Fibroblast of the aortic adventitia (primary cell): Measurements from ENCODE around the gene UBXN6. TPM values are rescaled to one million over a fixed set of nuclear protein-coding genes. Genes with fewer than 3 reads are reported as not detected.
A peak's percentile ranks its signal among the peaks of the same experiment; 100 is the strongest.

Source experiments
- DNase-seq: peaks from one replicate; pipeline ENCODE4 v3.0.0-alpha.2; 2010; ENCODE audit warnings: low read depth
- H3K4me3 ChIP-seq: 2 replicates; pipeline ENCODE4 v1.5.1; 2011; ENCODE audit warnings: low read depth, mild to moderate bottlenecking, control low read depth, low read length, moderate library complexity
- total RNA-seq: library from RNA; depleted of rRNA; stranded (reverse); fragments of >200 nt; gene quantifications from 2 replicates; pipeline ENCODE4 v1.2.3, GENCODE V29; 2012; ENCODE audit warnings: low replicate concordance
- TF ChIP-seq, protein P1 (sequence below): IDR thresholded peaks from 2 replicates; pipeline ENCODE4 v1.5.1; 2011; ENCODE audit warnings: mild to moderate bottlenecking, low read length, control low read depth, inconsistent platforms; ENCODE audit not compliant: insufficient read depth

Gene UBXN6
- total RNA-seq, 1 donor: 87.9 TPM

DNA sequence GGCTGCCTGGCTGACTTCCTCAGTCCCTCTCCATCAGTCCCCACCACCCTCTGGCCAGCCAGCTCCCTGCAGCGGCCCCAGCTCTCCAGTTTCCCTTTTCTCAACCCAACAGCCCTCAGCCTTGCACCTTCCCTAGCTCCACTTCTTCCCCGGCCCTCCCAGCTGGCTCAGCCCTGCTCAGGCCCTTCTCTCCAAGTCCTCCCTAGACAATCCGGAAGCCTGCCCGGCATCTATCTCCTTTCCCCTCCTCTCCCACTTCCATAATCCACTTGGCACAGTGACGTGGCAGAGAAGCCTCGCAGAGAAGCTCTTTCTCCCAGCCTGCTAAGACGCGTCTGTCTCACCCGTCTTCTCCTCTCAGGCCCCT is 1.1 kb downstream of the UBXN6 start:
- peak overlapping the region; percentile 94 for H3K4me3 ChIP-seq
- TF ChIP-seq, protein P1, sequence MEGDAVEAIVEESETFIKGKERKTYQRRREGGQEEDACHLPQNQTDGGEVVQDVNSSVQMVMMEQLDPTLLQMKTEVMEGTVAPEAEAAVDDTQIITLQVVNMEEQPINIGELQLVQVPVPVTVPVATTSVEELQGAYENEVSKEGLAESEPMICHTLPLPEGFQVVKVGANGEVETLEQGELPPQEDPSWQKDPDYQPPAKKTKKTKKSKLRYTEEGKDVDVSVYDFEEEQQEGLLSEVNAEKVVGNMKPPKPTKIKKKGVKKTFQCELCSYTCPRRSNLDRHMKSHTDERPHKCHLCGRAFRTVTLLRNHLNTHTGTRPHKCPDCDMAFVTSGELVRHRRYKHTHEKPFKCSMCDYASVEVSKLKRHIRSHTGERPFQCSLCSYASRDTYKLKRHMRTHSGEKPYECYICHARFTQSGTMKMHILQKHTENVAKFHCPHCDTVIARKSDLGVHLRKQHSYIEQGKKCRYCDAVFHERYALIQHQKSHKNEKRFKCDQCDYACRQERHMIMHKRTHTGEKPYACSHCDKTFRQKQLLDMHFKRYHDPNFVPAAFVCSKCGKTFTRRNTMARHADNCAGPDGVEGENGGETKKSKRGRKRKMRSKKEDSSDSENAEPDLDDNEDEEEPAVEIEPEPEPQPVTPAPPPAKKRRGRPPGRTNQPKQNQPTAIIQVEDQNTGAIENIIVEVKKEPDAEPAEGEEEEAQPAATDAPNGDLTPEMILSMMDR: no peak
- DNase-seq: peak; percentile 68

GRCh38 chr19:4455719-4456475 is 1.7 kb downstream of the UBXN6 start:
- DNase-seq: peak; percentile 79
- H3K4me3 ChIP-seq: peak overlapping the region; percentile 94
- TF ChIP-seq, protein P1: no peak

DNA sequence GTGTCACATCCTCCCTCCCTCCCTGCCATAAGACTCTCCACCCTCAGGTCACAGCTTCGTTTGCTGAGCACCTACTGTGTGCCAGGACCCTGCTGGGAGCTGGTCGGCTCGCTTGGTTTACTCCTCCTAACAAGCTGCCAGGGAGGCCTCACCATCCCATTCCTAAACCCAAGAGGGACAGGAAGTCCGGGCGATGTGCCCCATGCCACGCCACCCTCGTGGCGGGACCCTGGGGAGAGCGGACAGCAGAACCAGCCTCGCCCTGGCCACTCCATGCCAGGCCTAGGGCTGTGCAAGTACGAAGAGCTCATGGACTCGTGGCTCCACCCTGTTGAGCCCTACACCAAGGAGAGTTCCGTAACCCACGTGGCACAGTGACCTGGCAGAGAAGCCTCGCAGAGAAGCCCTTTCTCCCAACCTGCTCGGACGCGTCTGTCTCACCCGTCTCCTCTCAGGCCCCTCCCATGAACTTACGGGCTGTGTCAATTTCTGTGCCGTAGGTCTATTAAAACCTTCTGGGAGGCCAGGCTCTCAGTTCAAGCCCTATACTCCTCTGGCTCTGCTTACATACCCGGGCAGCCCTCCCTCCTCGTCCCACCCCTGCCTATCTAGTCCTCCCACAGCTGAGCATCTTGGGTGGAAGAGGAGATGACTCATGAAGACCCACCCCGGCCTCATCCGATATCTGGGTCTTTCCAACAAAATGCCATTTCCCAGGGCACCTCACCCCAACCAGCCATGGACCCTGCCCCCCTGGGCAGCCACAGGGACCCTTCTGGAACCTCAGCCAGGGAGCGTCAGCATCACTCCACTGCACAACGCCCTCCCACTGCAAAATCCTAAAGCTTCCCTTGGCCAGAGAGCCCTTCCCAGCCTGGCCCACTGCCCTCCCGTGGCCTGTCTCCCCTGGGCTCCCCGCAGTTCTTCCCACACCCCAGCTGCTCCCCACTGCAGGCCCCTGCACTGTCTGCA is 2.6 kb downstream of the UBXN6 start:
- H3K4me3 ChIP-seq: peak overlapping the region; percentile 94
- peak; percentile 82 for DNase-seq
- TF ChIP-seq, protein P1: no peak

DNA sequence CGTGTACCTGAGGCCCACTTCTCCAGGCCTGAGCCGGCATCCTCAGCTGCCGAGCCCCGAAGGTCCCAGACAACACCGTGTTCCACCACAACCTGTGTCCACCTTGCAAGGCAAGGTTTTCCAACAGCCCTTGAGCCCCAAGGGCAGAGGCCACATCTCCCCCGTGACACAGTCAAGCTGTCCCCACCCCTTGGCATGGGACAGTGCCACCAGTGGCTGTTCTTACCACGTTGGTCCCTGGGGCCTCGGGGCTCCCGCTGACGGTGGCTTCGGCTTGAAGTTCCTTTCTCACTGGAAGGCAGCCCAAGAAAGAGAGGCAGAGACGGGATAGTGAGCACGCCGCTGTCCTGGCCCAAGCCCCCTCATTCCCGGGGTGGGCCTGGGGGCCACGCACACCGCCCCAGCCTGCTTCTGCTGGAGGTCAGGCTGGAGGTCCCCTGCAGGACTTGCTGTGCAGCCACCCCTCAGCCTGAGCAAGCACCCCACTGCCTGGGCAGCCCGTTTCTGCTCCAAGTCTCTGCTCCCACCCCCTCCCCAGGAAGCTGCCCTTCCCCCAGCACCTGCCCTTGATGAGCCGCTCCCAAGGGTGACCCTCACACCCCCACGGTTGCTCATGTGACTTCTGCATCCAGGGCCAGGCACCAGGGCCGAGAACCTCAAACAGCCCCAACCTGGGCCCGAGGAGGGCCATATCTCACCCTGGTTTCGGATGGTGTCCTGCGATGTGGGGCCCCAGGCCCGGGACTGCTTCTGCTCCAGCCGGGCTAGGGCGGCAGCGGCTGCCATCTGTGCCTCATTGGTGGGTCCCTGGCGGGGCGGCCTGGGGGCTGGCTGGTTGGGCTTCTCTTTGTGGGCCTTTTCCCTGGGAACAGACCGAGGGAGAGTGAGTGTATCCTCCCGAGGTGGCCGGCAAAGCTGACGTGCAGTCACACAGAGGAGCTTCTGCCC is 4.1 kb downstream of the UBXN6 start:
- TF ChIP-seq, protein P1: no peak
- no peak for DNase-seq

GRCh38 chr19:4452230-4452990 is 5.2 kb downstream of the UBXN6 start:
- no peak overlapping the region for H3K4me3 ChIP-seq
- TF ChIP-seq, protein P1: no peak
- no peak for DNase-seq

More for the DNA sequence above, 4.1 kb downstream of the UBXN6 start:
- no peak overlapping the region for H3K4me3 ChIP-seq

GRCh38 chr19:4449639-4450028 is 8.0 kb downstream of the UBXN6 start:
- DNase-seq: no peak
- H3K4me3 ChIP-seq: no peak overlapping the region
- TF ChIP-seq, protein P1: no peak
